ENCODE measurements around the gene KDM4B.

The KDM4B gene

DNA sequence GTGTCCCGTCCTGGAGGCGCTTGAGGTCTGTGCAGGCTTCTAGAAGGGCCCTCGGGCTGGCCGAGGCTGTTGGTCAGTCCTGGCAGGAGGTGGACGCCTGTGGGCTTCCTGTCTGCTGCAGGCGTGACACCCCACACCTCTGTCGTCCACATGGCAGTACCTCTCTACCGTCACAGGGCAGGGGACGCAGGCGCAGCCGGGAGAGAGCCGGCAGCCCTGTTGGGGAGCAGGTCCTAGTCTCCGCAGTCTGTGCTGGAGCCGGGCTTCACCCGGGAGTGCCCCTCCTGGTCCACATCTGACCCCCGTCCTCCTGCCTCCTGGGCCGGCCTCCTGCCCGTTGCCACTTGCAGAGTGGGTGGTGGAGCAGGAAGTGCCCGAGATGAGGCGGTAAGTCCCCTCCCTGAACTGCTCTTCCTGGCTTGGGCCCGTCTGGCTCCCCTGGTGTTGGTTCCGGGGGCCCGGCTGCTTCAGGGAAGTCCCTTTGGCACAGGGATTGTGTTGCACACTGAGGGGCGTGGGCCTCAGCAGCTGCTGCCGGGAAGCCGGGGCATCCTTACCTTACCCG, 106.0 kb downstream of the KDM4B start:
- no peak for DNase-seq

DNA sequence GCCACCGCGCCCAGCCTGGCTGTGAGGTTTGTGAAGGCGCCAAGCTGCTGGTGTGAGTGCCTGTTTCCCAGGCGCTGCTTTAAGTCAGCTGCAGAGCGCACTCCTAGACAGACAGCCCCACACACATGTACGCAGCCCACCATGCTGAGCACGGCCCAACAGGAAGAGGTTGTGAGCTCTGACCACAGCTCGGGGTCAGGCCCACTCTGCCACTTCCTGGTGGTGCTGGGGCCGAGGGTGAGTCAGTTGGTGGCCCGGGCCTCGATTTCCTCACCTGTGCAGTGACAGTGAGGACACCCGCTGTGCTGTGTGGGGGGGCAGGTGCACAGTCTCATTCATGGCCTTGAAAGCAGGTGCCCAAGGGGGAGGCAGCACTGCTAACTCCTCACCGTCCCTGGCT, 106.7 kb downstream of the KDM4B start:
- DNase-seq: no peak

- no peak for DNase-seq
Measured at GRCh38 chr19:5076440-5077208, 107.7 kb downstream of the KDM4B start.

DNA sequence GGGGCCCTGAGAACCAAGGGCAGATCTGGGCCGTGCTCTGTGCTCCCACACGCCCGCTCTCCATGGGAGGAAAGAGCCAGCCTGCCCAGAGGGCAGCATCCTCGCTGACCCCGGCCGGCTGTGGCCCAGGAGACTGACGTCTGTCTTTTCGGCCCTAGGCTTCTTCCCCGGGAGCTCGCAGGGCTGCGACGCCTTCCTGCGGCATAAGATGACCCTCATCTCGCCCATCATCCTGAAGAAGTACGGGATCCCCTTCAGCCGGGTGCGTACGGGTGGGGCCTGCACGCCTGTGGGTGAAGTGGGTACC, 108.2 kb downstream of the KDM4B start:
- DNase-seq: no peak

GRCh38 chr19:5078182-5078581, 109.3 kb downstream of the KDM4B start:
- no peak for DNase-seq

- no peak for DNase-seq
Measured at GRCh38 chr19:5078666-5079065, 109.8 kb downstream of the KDM4B start.

- no peak for DNase-seq
Measured at GRCh38 chr19:5079071-5079774, 110.3 kb downstream of the KDM4B start.

GRCh38 chr19:5080030-5080654, 111.2 kb downstream of the KDM4B start:
- no peak for DNase-seq

DNA sequence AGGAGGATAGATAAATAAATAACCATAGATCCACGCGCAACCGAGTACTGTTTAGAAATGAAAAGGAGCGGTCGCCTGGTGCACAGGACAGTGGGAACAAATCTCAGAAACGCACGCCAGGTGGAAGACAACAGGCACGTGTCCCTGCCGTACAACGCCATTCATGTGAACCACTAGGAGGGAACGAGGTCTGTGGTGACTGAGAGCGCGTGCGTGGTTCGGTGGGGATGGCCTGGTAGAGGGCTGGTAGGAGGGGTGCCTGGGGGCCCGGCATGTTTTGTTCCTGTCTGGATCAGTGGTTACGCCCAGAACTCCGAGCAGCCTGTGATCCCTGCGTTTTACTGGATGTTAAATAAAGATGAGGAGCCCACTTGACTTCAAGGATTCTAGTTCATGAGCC, 111.9 kb downstream of the KDM4B start:
- no peak for DNase-seq

GRCh38 chr19:5081443-5082161, 112.7 kb downstream of the KDM4B start:
- no peak for DNase-seq

GRCh38 chr19:5083547-5083965, 114.6 kb downstream of the KDM4B start:
- DNase-seq: no peak

- DNase-seq: no peak
Measured at GRCh38 chr19:5085566-5085965, 116.7 kb downstream of the KDM4B start.

- DNase-seq: no peak
Measured at GRCh38 chr19:5086230-5086629, 117.3 kb downstream of the KDM4B start.

DNA sequence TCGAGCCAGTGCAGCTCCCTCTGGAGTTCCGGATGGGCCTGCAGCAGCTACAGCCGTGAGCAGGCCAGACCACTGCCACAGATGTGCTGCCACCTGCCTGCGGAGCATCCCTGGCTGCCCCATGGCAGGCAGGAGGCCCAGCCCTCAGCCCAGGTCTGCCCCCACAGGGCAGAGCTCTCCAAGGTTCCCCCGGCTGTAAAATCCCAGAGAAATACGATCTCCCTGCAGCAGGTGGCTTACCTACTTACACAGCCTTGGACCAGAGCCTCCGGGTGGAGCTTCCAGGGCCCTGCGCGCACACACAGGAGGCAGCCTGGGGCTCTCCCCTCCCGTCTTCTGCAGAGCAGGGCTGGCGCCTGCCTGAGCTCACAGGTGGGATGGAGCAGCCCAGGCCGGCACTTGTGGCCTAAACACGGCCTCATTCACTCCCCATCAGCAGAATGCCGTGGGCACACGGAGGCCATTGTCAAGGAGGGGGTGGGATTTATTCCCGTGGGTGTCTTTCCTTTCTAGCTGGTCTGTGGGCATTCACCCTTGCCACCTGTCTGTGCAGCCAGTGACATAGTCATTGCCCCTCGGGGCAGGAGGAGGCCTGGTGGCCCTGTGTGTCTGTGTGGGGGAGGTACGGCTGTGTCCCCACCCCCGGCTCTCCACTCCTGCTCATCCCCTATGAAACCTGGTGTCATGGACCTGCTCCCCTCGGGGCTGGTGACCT, 118.0 kb downstream of the KDM4B start:
- DNase-seq: no peak

- no peak for DNase-seq
Measured at GRCh38 chr19:5089283-5089682, 120.4 kb downstream of the KDM4B start.

DNA sequence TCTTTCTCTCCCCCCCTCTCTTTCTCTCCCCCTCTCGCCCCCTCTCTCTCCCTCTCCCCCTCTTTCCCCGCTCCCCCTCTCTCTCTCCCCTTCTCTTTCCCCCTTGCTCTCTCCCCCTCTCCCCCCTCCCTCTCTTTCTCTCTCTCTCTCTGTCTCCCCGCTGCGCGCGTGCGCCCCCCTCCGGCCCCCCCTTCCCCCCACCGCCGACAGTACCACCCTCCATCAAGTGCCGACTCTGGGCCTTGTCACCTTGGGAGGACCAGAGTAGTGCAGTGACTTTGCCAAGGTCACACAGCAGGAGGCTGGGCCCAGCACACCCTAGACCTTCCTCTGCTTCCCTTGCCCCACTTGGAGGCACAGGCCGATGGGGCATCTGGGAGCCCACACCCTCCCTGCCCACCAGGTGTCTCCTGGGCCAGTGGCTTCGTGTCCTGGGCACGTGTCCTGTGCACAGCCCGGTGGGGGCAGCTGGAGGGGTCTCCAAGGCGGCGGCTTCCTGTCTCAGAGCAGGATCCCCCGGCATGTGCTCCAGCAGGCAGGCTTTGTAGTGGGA, 121.6 kb downstream of the KDM4B start:
- DNase-seq: no peak

- no peak for DNase-seq
Measured at GRCh38 chr19:5091018-5091683, 122.2 kb downstream of the KDM4B start.

GRCh38 chr19:5091684-5092480, 123.0 kb downstream of the KDM4B start:
- DNase-seq: no peak

DNA sequence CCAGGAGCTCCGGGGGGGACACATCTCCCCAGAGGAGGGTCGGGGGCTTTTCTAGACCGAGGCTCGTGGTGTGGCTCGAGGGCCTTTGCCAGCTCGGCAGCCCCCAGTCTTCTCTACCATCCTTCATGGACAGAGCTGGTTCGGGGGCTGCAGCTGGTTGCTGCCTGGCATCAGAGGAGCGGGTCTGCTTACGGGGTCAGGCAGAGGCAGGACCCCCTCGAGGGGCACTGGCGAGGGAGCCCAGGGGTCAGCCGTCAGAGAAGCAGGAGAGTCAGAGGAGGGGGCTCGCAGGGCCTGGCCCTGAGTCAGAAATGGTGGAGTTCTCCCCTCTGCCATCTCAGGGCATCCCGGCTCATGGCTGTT, 123.5 kb downstream of the KDM4B start:
- no peak for DNase-seq

- no peak for DNase-seq
Measured at GRCh38 chr19:5093297-5093928, 124.5 kb downstream of the KDM4B start.

All from activated CD4-positive, alpha-beta T cell treated with anti-CD3 and anti-CD28 coated beads, Interleukin-2, amount 50 U/mL, for 1 hour (primary cell).